Measurements from ENCODE around the gene MAST2. TPM values are rescaled to one million over a fixed set of nuclear protein-coding genes. Genes with fewer than 3 reads are reported as not detected.

Gene MAST2
- total RNA-seq, 1 experiment from 2014 or later = 41.9 TPM

GRCh38 chr1:45846931-45847330 lies 43.5 kb downstream of the MAST2 start:
- DNase-seq (ENCODE audit: low read depth, low spot score) (no peak), ATAC-seq (no peak)
- Histone ChIP-seq H3K9me3 (ENCODE audit: control insufficient read depth in 1 of 2, insufficient read depth in 1 of 2, low read depth in 1 of 2, low read length in 2 of 2) (no peaks in the 10 kb centered on the region), H3K9ac (ENCODE audit: low read length) (no peak overlapping the region), H3K36me3 (ENCODE audit: control insufficient read depth in 1 of 2, insufficient read depth in 2 of 2, low read length in 2 of 2) (no peaks in the 10 kb centered on the region), H3K4me2 (ENCODE audit: low read length) (no peak overlapping the region), H3K9me2 (ENCODE audit: insufficient read depth) (no peaks in the 10 kb centered on the region), H3K4me1 (ENCODE audit: control insufficient read depth in 1 of 2, insufficient read depth in 2 of 2, low read length in 2 of 2) (no peaks in the 10 kb centered on the region), H3K4me3 (replicated peaks in 1 of 2; ENCODE audit: low read depth in 1 of 2, low read length in 2 of 2) (no peak overlapping the region), H3K79me2 (ENCODE audit: insufficient read depth, low read length) (peaks cover 70% of the 10 kb centered on the region), H3K27ac (ENCODE audit: low read depth, low read length) (no peak overlapping the region), H3K27me3 (ENCODE audit: insufficient read depth, low read length) (no peaks in the 10 kb centered on the region), H2AFZ (ENCODE audit: low read depth, low read length, poor library complexity, severe bottlenecking) (no peak overlapping the region), H4K20me1 (ENCODE audit: insufficient read depth) (no peaks in the 10 kb centered on the region)
- ChIA-PET POLR2A (no interaction called here), RAD21 (ENCODE audit: low non-redundant PET in 1 of 2, low total read pairs in 2 of 2, uncharacterized antibody in 2 of 2, unreplicated experiment in 2 of 2) (no interaction called here), CTCF (no interaction called here)
- intact Hi-C loops (cut with micrococcal nuclease) = loop anchor here (10.0 kb wide), 1 partner anchor 202 kb away; no protein-coding TSS in a partner anchor
- TF ChIP-seq SRF (IDR thresholded peaks at IDR 0.05; ENCODE audit: low read depth) (no peak), EZH2phosphoT487 (IDR thresholded peaks at IDR 0.05; ENCODE audit: borderline replicate concordance) (no peak), ZFX (IDR thresholded peaks at IDR 0.05) (no peak), ZBTB33 (IDR thresholded peaks at IDR 0.05; ENCODE audit: extremely low read depth, insufficient replicate concordance, low read length) (no peak), CEBPB (IDR thresholded peaks at IDR 0.05; ENCODE audit: low read depth) (no peak), SIN3A (IDR thresholded peaks at IDR 0.05; ENCODE audit: low read depth) (no peak), MAX (IDR thresholded peaks at IDR 0.05) (no peak), RAD21 (IDR thresholded peaks at IDR 0.05; ENCODE audit: low read depth) (no peak), JUND (IDR thresholded peaks at IDR 0.05) (no peak), FOSL1 (IDR thresholded peaks at IDR 0.05; ENCODE audit: low read depth) (no peak), TCF7L2 (IDR thresholded peaks at IDR 0.05; ENCODE audit: borderline replicate concordance, extremely low read depth, insufficient read depth, insufficient read length) (no peak), EZH2 (IDR thresholded peaks at IDR 0.05) (no peak), ZNF274 (IDR thresholded peaks at IDR 0.05; ENCODE audit: low read depth, low read length) (no peak), REST (IDR thresholded peaks at IDR 0.05; ENCODE audit: low read depth) (no peak), CBX3 (IDR thresholded peaks at IDR 0.05; ENCODE audit: low read depth) (no peak), POLR2A (IDR thresholded peaks at IDR 0.05; ENCODE audit: borderline replicate concordance, extremely low read depth, insufficient read depth, insufficient read length) (no peak), ELF1 (IDR thresholded peaks at IDR 0.05; ENCODE audit: borderline replicate concordance, low read depth) (no peak), EGR1 (IDR thresholded peaks at IDR 0.05; ENCODE audit: low read depth) (no peak)
- TF ChIP-seq, protein P1, sequence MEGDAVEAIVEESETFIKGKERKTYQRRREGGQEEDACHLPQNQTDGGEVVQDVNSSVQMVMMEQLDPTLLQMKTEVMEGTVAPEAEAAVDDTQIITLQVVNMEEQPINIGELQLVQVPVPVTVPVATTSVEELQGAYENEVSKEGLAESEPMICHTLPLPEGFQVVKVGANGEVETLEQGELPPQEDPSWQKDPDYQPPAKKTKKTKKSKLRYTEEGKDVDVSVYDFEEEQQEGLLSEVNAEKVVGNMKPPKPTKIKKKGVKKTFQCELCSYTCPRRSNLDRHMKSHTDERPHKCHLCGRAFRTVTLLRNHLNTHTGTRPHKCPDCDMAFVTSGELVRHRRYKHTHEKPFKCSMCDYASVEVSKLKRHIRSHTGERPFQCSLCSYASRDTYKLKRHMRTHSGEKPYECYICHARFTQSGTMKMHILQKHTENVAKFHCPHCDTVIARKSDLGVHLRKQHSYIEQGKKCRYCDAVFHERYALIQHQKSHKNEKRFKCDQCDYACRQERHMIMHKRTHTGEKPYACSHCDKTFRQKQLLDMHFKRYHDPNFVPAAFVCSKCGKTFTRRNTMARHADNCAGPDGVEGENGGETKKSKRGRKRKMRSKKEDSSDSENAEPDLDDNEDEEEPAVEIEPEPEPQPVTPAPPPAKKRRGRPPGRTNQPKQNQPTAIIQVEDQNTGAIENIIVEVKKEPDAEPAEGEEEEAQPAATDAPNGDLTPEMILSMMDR (IDR thresholded peaks at IDR 0.05 in 2 of 3, conservative IDR thresholded peaks at IDR 0.05 in 1 of 3; ENCODE audit: borderline replicate concordance in 1 of 3, insufficient read depth in 1 of 3, low read depth in 2 of 3, low read length in 2 of 3) = no peak
- BruUV-seq (replicated peaks) = no TSS peak
